Inflammatory macrophage treated with lipopolysaccharide for 4 hours (primary cell): ENCODE measurements around the gene ALOX15B.
"Not testable (repeated sequence)": the region's sequence is repeated elsewhere in the genome, so short reads cannot be mapped to it uniquely, and the experiment has no call there.

ENCODE experiments used
- DNase-seq: peaks from one replicate; pipeline ENCODE4 v3.0.0-alpha.2; 2020

ALOX15B gene

GRCh38 chr17:8064561-8065019 lies 25.7 kb downstream of the ALOX15B start:
- no peak for DNase-seq

- no peak for DNase-seq
These were observed 28.2 kb downstream of the ALOX15B start for GRCh38 chr17:8066841-8067775.

GRCh38 chr17:8067806-8068205 lies 28.9 kb downstream of the ALOX15B start:
- peak; percentile 36 for DNase-seq

- peak; percentile 84 for DNase-seq
These were observed 30.1 kb downstream of the ALOX15B start for GRCh38 chr17:8068736-8069586.

- no peak for DNase-seq
These were observed 30.7 kb downstream of the ALOX15B start for GRCh38 chr17:8069587-8069860.

GRCh38 chr17:8071496-8071895 lies 32.6 kb downstream of the ALOX15B start:
- DNase-seq: no peak

GRCh38 chr17:8072341-8072728 lies 33.5 kb downstream of the ALOX15B start:
- no peak for DNase-seq

- DNase-seq: no peak
These were observed 34.0 kb downstream of the ALOX15B start for GRCh38 chr17:8072729-8073461.

GRCh38 chr17:8073627-8074484 lies 35.0 kb downstream of the ALOX15B start:
- peak; percentile 69 for DNase-seq

- DNase-seq: no peak
These were observed 35.7 kb downstream of the ALOX15B start for GRCh38 chr17:8074554-8074953.

GRCh38 chr17:8075081-8075480 lies 36.2 kb downstream of the ALOX15B start:
- DNase-seq: no peak

- no peak for DNase-seq
These were observed 36.9 kb downstream of the ALOX15B start for GRCh38 chr17:8075574-8076342.

GRCh38 chr17:8076502-8077266 lies 37.8 kb downstream of the ALOX15B start:
- no peak for DNase-seq

GRCh38 chr17:8077939-8078338 lies 39.1 kb downstream of the ALOX15B start:
- DNase-seq: not testable (repeated sequence)

GRCh38 chr17:8079291-8080207 lies 40.7 kb downstream of the ALOX15B start:
- peak; percentile 53 for DNase-seq

GRCh38 chr17:8080208-8080798 lies 41.4 kb downstream of the ALOX15B start:
- no peak for DNase-seq

- no peak for DNase-seq
These were observed 42.0 kb downstream of the ALOX15B start for GRCh38 chr17:8080799-8081219.

- no peak for DNase-seq
These were observed 43.0 kb downstream of the ALOX15B start for GRCh38 chr17:8081876-8082275.

GRCh38 chr17:8082292-8082691 lies 43.4 kb downstream of the ALOX15B start:
- no peak for DNase-seq
